Measurements from ENCODE around the gene UVRAG. TPM values are rescaled to one million over a fixed set of nuclear protein-coding genes. Genes with fewer than 3 reads are reported as not detected.

Gene UVRAG
- total and polyA plus RNA-seq, 2 of the 4 experiments (the other 2 are of a cell fraction): 5.6 to 10.9 TPM

DNA sequence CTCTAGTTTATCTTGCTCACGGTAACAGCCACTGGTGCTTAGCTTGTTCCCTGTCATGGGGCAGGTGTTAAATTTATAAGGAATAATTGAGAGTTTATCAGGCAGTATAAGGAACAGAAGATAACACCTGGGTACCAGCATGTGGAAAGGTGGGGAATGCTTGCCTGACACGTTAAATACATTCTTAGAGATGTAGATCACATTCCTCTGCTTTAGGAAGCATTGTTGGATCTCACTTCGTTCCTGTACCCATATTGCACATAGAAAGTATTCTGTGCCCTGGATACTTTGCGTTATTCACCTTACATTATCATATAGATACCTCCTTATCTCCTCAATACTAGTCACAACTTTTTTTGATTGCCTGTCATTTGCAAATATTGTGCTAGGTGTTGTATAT lies 114.7 kb downstream of the UVRAG start (continued):
- TF ChIP-seq MXI1 (IDR thresholded peaks at IDR 0.05; ENCODE audit: borderline replicate concordance, low read depth, low read length) (no peak), POLR2A (IDR thresholded peaks at IDR 0.05; ENCODE audit: low read depth, low read length) (no peak), USF2 (IDR thresholded peaks at IDR 0.05; ENCODE audit: low read depth, low read length) (no peak)

GRCh38 chr11:75930534-75930933 lies 115.5 kb downstream of the UVRAG start:
- intact Hi-C loops (cut with micrococcal nuclease): loop anchor here (5.0 kb wide), 1 partner anchor 37 kb away; no protein-coding TSS in a partner anchor
- no peak; the same call in 1 of the 2 replicates for ATAC-seq (ENCODE audit: low read depth)
- Histone ChIP-seq H2BK15ac (ENCODE audit: low read depth, low read length) (no peak overlapping the region), H4K20me1 (ENCODE audit: insufficient read depth, low read length) (no peaks in the 10 kb centered on the region), H2BK120ac (ENCODE audit: low read depth, low read length) (no peak overlapping the region), H3K9ac (ENCODE audit: low read depth, low read length) (no peak overlapping the region), H4K91ac (ENCODE audit: insufficient read depth, low read depth, low read length) (no peak overlapping the region), H3K9me1 (ENCODE audit: insufficient read depth, low read length) (no peaks in the 10 kb centered on the region), H3K18ac (ENCODE audit: low read depth, low read length) (no peak overlapping the region), H3K27ac (ENCODE audit: insufficient read depth, low read length) (no peak overlapping the region), H2AFZ (replicated peaks; ENCODE audit: low read length, poor library complexity) (no peak overlapping the region), H3K4me3 (ENCODE audit: insufficient read depth, low read depth, low read length) (no peak overlapping the region), H3K23ac (ENCODE audit: low read depth, low read length) (no peak overlapping the region), H4K8ac (ENCODE audit: low read depth in 2 of 2, low read length in 2 of 2) (no peak overlapping the region), H3K14ac (replicated peaks; ENCODE audit: low read depth, low read length) (no peak overlapping the region), H3K4ac (ENCODE audit: low read depth, low read length) (no peak overlapping the region), H2BK5ac (ENCODE audit: low read depth, low read length, poor library complexity, severe bottlenecking) (no peak overlapping the region), H4K5ac (ENCODE audit: low read depth, low read length) (no peak overlapping the region), H3K56ac (ENCODE audit: extremely low read depth, insufficient read depth, low read length) (no peak overlapping the region), H2AK9ac (replicated peaks; ENCODE audit: low read depth, low read length, poor library complexity) (no peak overlapping the region), H2BK20ac (ENCODE audit: low read depth, low read length) (no peak overlapping the region), H3K4me2 (ENCODE audit: low read depth, low read length) (no peak overlapping the region), H3K36me3 (ENCODE audit: control insufficient read depth, insufficient read depth, low read length) (no peaks in the 10 kb centered on the region), H3K4me1 (ENCODE audit: control insufficient read depth, insufficient read depth, low read length) (0 out of 2 replicates have a peak, but pooled peaks cover 2% of the 10 kb centered on the region), H3K79me1 (ENCODE audit: low read depth in 1 of 2, low read length in 2 of 2) (peaks cover 3 to 10% of the 10 kb centered on the region in 2 experiments; a peak in 2 of 4 replicates), H3K9me3 (ENCODE audit: control insufficient read depth, insufficient read depth, low read length) (no peaks in the 10 kb centered on the region), H3K27me3 (ENCODE audit: control insufficient read depth, insufficient read depth, low read length) (no peaks in the 10 kb centered on the region), H2AK5ac (ENCODE audit: low read depth, low read length) (no peak overlapping the region)
- no CpG with 5 or more reads among the region's 5 CpGs for WGBS, 2 experiments (ENCODE audit: extremely low coverage in 2 of 2, insufficient read length in 1 of 2)
- ChIA-PET POLR2A (ENCODE audit: unreplicated experiment) (no interaction called here), CTCF (no interaction called here)
- TF ChIP-seq BHLHE40 (IDR thresholded peaks at IDR 0.05; ENCODE audit: low read depth, low read length) (no peak), MXI1 (IDR thresholded peaks at IDR 0.05; ENCODE audit: borderline replicate concordance, low read depth, low read length) (no peak), NFE2L2 (IDR thresholded peaks at IDR 0.05; ENCODE audit: low read depth, low read length) (no peak), RAD21 (IDR thresholded peaks at IDR 0.05; ENCODE audit: low read length) (no peak), MAZ (IDR thresholded peaks at IDR 0.05; ENCODE audit: borderline replicate concordance, low read depth, low read length) (no peak)
- TF ChIP-seq, protein P1, sequence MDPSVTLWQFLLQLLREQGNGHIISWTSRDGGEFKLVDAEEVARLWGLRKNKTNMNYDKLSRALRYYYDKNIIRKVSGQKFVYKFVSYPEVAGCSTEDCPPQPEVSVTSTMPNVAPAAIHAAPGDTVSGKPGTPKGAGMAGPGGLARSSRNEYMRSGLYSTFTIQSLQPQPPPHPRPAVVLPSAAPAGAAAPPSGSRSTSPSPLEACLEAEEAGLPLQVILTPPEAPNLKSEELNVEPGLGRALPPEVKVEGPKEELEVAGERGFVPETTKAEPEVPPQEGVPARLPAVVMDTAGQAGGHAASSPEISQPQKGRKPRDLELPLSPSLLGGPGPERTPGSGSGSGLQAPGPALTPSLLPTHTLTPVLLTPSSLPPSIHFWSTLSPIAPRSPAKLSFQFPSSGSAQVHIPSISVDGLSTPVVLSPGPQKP (IDR thresholded peaks at IDR 0.05; ENCODE audit: borderline replicate concordance, low read depth, low read length): no peak
- no peak for DNase-seq
- dilution Hi-C loops (cut with HindIII; ENCODE audit: low sequenced_read_pairs, unreplicated experiment): no loop called here
- no TSS peak for BruUV-seq (replicated peaks)
- in situ Hi-C loops (cut with MboI; ENCODE audit: low sequenced_read_pairs): no loop called here

Data from IMR-90 (cell line).